Rectal smooth muscle tissue (tissue), 1 donor: ENCODE results near the gene MRPL10.

Experiments
- H3K27ac ChIP-seq: one replicate; pipeline ENCODE4 v1.7.0; 2013; ENCODE audit warnings: low read depth, low read length, inconsistent platforms
- H3K27me3 ChIP-seq: one replicate; pipeline ENCODE4 v1.7.0; 2013; ENCODE audit warnings: low read length; ENCODE audit not compliant: control insufficient read depth, insufficient read depth
- H3K36me3 ChIP-seq: one replicate; pipeline ENCODE4 v1.7.0; 2013; ENCODE audit warnings: low read length; ENCODE audit not compliant: control insufficient read depth, insufficient read depth
- H3K4me1 ChIP-seq: one replicate; pipeline ENCODE4 v1.7.0; 2013; ENCODE audit warnings: low read length; ENCODE audit not compliant: control insufficient read depth, insufficient read depth
- H3K4me3 ChIP-seq: one replicate; pipeline ENCODE4 v1.7.0; 2013; ENCODE audit warnings: low read length
- H3K9ac ChIP-seq: one replicate; pipeline ENCODE4 v1.7.0; 2013; ENCODE audit warnings: low read length

Gene MRPL10

DNA sequence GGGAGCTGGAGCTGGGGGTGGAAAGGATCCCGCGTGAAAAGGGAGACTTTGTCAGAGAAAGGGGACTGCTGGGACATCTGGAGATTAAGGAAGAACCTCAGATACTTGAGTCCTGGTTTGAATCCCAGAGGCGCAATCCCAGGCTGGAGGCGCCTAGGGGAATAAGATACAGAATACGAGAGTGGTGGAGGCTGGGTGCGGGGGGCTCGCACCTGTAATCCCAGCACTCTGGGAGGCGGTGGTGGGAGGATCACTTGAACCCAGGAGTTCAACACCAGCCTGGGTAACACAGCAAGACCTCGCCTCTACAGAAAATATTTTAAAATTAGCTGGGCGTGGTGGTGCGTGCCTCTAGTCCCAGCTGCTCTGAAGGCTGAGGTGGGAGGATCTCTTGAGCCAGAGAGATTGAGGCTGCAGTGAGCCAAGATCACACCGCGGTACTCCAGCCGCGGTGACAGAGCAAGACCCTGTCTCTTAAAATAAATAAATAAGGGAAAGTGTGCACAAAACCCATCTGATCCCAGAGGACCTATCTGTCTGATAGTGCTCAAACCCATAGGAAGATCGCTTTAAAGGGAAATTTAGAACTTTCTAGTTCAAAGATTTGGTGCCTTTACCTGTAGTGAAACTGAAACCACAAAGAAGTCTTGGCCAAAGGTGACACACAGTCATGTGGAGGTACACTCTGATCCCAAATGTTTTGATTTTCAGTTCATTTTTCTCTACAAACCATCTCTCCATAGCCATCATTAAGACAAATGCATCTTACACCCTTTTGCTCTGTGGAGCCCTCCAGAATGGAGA lies 10.3 kb upstream of the MRPL10 start:
- peak overlapping the region; percentile 91 for H3K4me3 ChIP-seq
- peak overlapping the region; percentile 63 for H3K27ac ChIP-seq
- no peak overlapping the region for H3K9ac ChIP-seq
- H3K4me1 ChIP-seq: peaks cover 4% of the 10 kb centered on the region
- H3K27me3 ChIP-seq: peaks cover 5% of the 10 kb centered on the region
- peaks cover 3% of the 10 kb centered on the region for H3K36me3 ChIP-seq

DNA sequence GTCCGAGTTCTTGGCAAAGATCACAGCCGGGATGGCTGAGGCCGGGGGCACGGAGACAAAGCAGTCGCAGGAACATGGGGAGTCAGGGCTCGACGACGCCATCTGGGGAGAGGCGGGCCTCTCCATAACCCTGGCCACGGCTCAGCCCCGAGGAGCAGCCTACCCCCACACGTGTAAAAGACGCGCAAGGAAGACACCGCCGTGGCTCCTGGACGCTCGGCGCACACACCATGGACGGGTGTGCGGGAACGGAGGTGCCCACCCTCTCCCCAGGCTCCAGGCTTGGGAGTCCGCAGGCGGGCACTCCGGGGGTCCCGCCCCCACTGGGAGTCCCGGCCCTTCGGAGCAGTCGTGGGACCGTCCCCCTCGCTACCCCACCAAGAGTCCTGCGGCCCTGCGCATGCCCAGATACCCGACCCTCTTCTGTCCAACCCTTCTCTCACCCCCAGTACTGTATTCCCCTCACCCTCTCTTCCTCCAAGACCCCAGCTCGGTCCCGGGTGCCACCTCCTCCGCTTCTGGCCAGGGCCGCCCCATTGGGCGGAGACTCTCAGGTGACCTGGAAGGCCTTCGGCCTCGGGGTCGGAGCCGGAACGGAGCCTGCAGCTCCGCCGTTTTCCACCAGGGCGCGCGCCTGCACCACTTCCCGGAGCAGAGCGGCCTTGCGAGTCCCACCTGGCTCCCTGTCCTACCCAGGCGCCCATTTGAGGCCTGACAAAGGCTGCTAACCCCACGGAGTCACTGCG lies 9.6 kb upstream of the MRPL10 start, which contains the start of gene SCRN2:
SCRN2 (minus strand) TSS at position 532 of the 746 bp plus-strand sequence; CDS start at position 102, 430 bp downstream.
- Histone ChIP-seq H3K4me1 (peaks cover 4% of the 10 kb centered on the region), H3K27ac (peak within 1 kb of the TSS; percentile 63), H3K27me3 (peaks cover 5% of the 10 kb centered on the region)

DNA sequence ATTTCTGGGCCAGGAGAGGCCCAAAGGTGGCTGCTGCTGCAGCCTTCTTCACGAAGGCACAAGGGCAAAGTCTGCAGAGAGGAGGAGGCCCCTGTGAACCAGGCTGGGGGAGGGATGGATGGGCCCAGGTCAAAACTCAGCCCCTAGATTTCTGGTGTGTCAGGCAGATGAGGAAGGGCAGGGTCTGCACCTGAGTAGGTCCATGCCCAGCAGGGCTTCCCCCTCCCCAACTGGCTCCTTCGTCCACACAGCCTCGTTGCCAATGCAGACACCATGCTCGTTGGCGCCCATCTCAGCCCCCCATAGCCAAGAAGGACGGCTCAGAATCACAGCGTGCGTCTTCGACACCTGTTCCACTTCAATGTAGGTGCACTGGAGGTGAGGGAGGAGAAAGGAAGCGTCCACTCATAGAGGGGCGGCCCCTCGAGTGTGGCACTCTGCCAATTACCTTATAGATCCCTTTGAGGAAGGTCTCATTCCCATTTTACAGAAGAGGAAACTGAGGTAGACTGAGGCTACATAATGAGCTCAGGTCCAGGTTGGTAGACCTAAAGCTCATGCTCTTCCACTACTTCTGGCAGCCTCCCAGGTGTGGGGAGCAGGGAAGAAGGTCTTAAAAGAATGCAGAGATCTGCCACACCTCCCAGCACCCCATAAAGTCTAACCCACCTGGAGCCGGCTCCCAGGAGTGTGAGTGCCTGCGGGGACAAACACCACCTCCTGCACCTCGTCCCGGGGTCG lies 8.8 kb upstream of the MRPL10 start:
- no peak overlapping the region for H3K27ac ChIP-seq
- H3K4me1 ChIP-seq: peaks cover 4% of the 10 kb centered on the region
- peak overlapping the region; percentile 91 for H3K4me3 ChIP-seq
- peak overlapping the region; percentile 80 for H3K9ac ChIP-seq
- H3K27me3 ChIP-seq: peaks cover 1% of the 10 kb centered on the region
- H3K36me3 ChIP-seq: peaks cover 9% of the 10 kb centered on the region

More for the DNA sequence above, 9.6 kb upstream of the MRPL10 start, which contains the start of gene SCRN2:
- Histone ChIP-seq H3K4me3 (peak within 1 kb of the TSS; percentile 91), H3K36me3 (peaks cover 8% of the 10 kb centered on the region), H3K9ac (peak within 1 kb of the TSS; percentile 80)

DNA sequence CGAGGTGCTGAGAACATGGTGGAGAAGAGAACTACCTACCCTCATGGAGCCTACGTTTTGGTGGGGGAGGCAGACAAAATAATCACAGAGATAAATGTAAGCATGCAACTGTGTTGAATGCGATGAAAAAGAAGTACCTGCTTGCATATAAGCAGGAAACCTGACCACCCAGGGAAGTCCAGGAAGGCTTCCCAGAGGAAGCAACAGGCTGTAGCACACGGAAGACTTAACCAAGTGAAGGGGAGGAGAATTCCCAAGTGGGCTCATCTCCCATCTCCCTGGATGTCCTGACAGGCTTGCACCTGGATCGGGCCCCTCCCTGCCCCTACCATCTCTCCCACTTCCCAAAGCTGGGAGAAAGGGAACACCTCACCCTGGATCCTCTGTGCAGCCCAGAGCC lies 7.7 kb upstream of the MRPL10 start:
- H3K27ac ChIP-seq: no peak overlapping the region
- no peak overlapping the region for H3K9ac ChIP-seq
- H3K36me3 ChIP-seq: peaks cover 9% of the 10 kb centered on the region
- H3K27me3 ChIP-seq: no peaks in the 10 kb centered on the region
- no peak overlapping the region for H3K4me3 ChIP-seq
- peaks cover 4% of the 10 kb centered on the region for H3K4me1 ChIP-seq

DNA sequence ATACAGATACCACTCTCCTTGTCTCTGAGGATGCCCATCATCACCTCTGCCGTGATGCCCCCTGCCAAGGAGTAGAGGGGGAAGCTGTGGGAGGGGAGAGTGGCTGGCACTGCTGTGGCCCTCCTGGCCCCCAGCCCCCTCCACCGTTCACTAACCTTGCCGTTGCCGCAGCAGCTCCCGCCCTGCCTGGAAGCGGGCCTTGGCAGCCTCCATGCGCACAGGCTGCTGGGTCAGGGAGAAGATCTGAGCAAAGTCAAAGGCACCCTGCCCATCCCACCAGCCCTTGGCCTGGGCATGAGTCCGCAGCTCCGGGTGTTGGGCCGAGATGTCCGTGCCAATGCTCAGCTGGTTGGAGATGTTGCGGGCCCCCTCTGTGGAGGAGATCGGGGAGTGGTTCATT lies 7.3 kb upstream of the MRPL10 start:
- Histone ChIP-seq H3K27me3 (no peaks in the 10 kb centered on the region), H3K27ac (no peak overlapping the region), H3K4me1 (peaks cover 4% of the 10 kb centered on the region), H3K36me3 (peaks cover 9% of the 10 kb centered on the region), H3K9ac (no peak overlapping the region), H3K4me3 (no peak overlapping the region)

DNA sequence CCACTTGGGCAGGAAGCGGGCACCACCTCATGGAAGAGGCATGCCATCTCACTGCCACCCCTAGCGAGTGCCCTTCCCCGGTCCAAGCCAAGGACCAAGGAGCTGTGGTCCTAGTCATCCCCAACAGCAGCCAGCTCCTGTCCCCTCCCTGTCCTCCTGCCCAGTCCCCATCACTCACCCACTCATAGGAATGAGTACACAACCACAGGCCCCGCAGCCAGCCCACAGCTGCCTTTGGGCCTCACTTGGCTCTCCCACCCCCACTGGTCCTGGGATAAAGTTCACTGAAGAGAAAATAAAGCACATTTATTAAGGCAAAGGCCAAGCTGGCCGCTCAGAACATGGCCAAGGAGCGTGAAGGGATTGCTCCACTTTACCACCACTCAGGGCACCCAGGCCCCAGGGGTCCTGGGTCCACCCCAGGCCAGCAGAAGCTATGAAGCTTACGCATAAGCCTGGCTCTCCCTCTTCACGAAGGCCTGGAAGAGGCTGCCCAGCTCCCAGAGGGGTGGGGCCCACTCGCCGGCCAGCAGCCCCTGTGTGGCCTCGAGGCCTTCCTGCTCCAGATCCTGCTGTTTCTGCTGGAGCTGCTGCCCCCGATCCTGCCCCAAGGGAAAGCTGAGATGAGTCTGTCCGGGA lies 6.2 kb upstream of the MRPL10 start:
- H3K9ac ChIP-seq: no peak overlapping the region
- H3K36me3 ChIP-seq: peaks cover 9% of the 10 kb centered on the region
- H3K27me3 ChIP-seq: no peaks in the 10 kb centered on the region
- no peak overlapping the region for H3K4me3 ChIP-seq
- no peak overlapping the region for H3K27ac ChIP-seq
- H3K4me1 ChIP-seq: peaks cover 4% of the 10 kb centered on the region

DNA sequence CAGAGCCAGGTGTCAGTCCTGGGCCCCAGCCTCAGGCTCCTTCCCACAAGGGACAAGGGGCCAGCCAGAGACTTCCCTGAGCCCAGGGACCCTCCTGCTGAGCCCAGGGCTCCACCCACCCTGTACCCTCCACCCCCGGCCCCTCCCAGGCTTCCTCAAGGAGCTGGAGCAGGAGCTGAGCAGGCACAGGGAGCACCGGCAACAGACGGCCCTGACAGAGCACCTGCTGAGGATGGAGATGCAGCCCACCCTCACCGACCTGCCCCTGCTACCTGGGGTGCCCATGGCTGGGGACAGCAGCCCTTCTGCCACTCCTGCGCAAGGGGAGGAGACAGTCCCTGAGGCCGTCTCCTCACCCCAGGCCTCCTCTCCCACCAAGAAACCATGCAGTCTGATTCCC lies 5.3 kb upstream of the MRPL10 start:
- Histone ChIP-seq H3K9ac (no peak overlapping the region), H3K4me1 (peaks cover 9% of the 10 kb centered on the region), H3K4me3 (no peak overlapping the region), H3K27ac (no peak overlapping the region), H3K27me3 (no peaks in the 10 kb centered on the region), H3K36me3 (peaks cover 9% of the 10 kb centered on the region)

DNA sequence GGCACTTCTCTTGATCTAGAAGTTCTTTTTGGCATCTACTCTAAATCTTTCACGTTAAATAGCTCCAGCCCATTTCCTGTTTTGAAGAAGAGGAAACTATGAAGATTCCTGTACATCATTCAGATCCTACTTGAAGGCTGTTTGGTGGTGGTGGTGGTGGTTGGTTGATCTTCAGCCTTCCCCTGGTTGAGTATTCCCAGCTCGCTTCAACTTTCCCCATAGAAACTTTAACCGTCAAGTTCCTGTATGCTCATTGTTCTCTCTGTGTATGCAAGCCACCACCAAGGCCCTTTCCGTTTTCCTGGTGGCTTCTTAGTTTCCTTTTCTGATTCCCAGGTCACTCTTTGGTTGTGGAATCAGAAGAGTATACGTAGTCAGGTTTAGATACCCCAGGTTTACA lies 3.4 kb upstream of the MRPL10 start:
- H3K9ac ChIP-seq: no peak overlapping the region
- H3K4me3 ChIP-seq: no peak overlapping the region
- peaks cover 11% of the 10 kb centered on the region for H3K4me1 ChIP-seq
- no peak overlapping the region for H3K27ac ChIP-seq
- H3K36me3 ChIP-seq: peaks cover 9% of the 10 kb centered on the region
- no peaks in the 10 kb centered on the region for H3K27me3 ChIP-seq

DNA sequence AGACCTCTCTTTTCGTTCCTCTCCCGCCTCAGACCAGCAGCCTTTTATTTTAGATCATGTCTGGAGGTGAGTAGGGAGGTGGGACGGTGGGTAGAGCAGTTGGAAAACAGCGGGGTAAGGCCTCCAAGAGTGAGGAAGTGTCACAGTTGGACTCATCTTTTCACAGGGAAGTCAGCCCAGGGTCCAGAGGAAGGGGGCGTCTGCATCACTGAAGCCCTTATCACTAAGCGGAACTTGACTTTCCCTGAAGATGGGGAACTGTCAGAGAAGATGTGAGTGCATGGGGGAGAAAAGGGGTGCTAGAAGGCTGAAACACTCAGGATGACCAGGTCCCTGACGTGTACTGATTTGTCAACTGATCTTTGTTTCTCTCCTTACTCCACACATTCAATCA lies 590 bp upstream of the MRPL10 start:
- Histone ChIP-seq H3K9ac (peak overlapping the region; percentile 36), H3K4me3 (peak overlapping the region; percentile 99), H3K27ac (no peak overlapping the region), H3K27me3 (no peaks in the 10 kb centered on the region), H3K36me3 (peaks cover 9% of the 10 kb centered on the region), H3K4me1 (peaks cover 11% of the 10 kb centered on the region)

DNA sequence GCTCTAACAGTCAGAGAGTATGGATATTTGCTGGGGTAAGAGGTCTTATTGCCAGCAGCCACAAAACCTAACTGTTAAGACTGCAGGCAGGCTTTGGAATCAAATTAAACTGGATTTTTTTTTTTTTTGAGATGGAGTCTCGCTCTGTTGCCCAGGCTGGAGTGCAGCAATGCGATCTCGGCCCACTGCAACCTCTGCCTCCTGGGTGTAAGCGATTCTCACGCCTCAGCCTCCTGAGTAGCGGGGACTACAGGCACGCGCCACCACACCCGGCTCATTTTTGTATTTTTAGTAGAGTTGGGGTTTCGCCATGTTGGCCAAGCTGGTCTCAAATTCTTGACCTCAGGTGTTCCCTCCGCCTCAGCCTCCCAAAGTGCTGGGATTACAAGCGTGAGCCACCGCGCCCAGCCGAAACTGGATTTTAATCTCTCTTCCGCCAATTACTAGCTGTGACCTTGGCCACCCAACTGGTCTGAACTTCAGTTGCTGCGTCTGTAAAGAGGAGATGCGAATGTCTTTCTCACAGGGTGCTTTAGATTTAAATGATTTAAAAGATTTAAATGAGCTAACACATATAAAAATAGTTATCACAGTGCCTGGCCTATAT lies 842 bp downstream of the MRPL10 start:
- Histone ChIP-seq H3K27ac (peak overlapping the region; percentile 77), H3K36me3 (peaks cover 8% of the 10 kb centered on the region), H3K4me3 (peak overlapping the region; percentile 99), H3K9ac (no peak overlapping the region), H3K4me1 (peaks cover 11% of the 10 kb centered on the region), H3K27me3 (no peaks in the 10 kb centered on the region)

DNA sequence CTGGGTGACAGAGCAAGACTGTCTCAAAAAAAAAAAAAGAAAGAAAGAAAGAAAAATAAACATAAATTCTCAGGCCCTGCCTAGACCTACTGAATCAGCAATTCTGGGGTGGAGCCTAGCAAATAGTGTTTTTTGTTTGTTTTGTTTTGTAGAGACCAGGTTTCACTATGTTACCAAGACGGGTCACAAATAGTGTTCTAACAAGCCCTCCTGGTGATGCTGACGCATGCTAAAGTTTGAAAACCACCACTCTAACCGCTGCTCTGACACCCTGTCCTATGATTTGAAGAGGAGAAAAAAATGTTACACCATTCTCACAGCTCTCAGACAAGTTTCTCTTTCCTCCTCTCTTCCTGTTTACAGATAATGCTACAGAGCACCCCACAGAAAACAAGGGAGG lies 1.5 kb downstream of the MRPL10 start:
- no peak overlapping the region for H3K27ac ChIP-seq
- H3K4me3 ChIP-seq: no peak overlapping the region
- no peaks in the 10 kb centered on the region for H3K27me3 ChIP-seq
- peaks cover 11% of the 10 kb centered on the region for H3K4me1 ChIP-seq
- H3K36me3 ChIP-seq: peaks cover 8% of the 10 kb centered on the region
- no peak overlapping the region for H3K9ac ChIP-seq
